ENCODE measurements around the gene SOAT2. TPM values are rescaled to one million over a fixed set of nuclear protein-coding genes. Genes with fewer than 3 reads are reported as not detected.
A peak's percentile ranks its signal among the peaks of the same experiment; 100 is the strongest.
"Not testable (repeated sequence)": the region's sequence is repeated elsewhere in the genome, so short reads cannot be mapped to it uniquely, and the experiment has no call there.

The SOAT2 gene
- total RNA-seq, 4 donors from 2014 or later: 0.31 TPM; not detected in 3

GRCh38 chr12:53105712-53106439 lies 2.6 kb downstream of the SOAT2 start:
- H3K36me3 ChIP-seq: peaks cover 0 to 22% of the 10 kb centered on the region in 2 donors
- H3K4me3 ChIP-seq: no peak overlapping the region
- no peaks in the 10 kb centered on the region for H3K9me3 ChIP-seq
- no peaks in the 10 kb centered on the region for H3K27me3 ChIP-seq
- no peak for ATAC-seq
- TF ChIP-seq EP300 (IDR thresholded peaks at IDR 0.05) (no peak), CTCF (IDR thresholded peaks at IDR 0.05) (no peak), POLR2AphosphoS5 (IDR thresholded peaks at IDR 0.05) (no peak), POLR2A (IDR thresholded peaks at IDR 0.05) (no peak)
- H3K27ac ChIP-seq: no peak overlapping the region
- 96 to 100% methylated on average over 5 of the region's 7 CpGs for WGBS, 2 donors (ENCODE audit: low coverage in 1 of 2)
- peaks cover 0 to 41% (median 5%) of the 10 kb centered on the region in 3 donors for H3K4me1 ChIP-seq

- Histone ChIP-seq H3K27ac (peak overlapping the region in 1 of 4 donors; percentile 51), H3K27me3 (no peaks in the 10 kb centered on the region), H3K4me1 (peaks cover 0 to 35% (median 5%) of the 10 kb centered on the region in 3 donors), H3K9me3 (no peaks in the 10 kb centered on the region), H3K36me3 (peaks cover 0 to 10% of the 10 kb centered on the region in 2 donors), H3K4me3 (no peak overlapping the region)
- TF ChIP-seq POLR2AphosphoS5 (IDR thresholded peaks at IDR 0.05) (no peak), CTCF (IDR thresholded peaks at IDR 0.05) (no peak), POLR2A (IDR thresholded peaks at IDR 0.05) (no peak), EP300 (IDR thresholded peaks at IDR 0.05) (no peak)
- WGBS, 2 donors (ENCODE audit: low coverage in 1 of 2): 51 to 67% methylated on average over 3 to 7 of the region's 7 CpGs
- ATAC-seq: no peak
Observed at GRCh38 chr12:53107122-53107521, 3.8 kb downstream of the SOAT2 start.

GRCh38 chr12:53112431-53112830 lies 9.1 kb downstream of the SOAT2 start:
- WGBS, 2 donors (ENCODE audit: low coverage in 1 of 2): 88% methylated on average over 5 to 6 of the region's 7 CpGs
- peaks cover 0 to 29% (median 3%) of the 10 kb centered on the region in 3 donors for H3K4me1 ChIP-seq
- H3K27me3 ChIP-seq, ATAC-seq, H3K27ac ChIP-seq, H3K9me3 ChIP-seq, H3K36me3 ChIP-seq, H3K4me3 ChIP-seq: not testable (repeated sequence)

- ATAC-seq: no peak
- H3K36me3 ChIP-seq: no peaks in the 10 kb centered on the region
- no peak overlapping the region for H3K4me3 ChIP-seq
- H3K27ac ChIP-seq: no peak overlapping the region
- H3K4me1 ChIP-seq: peaks cover 0 to 21% (median 3%) of the 10 kb centered on the region in 3 donors
- H3K9me3 ChIP-seq: no peaks in the 10 kb centered on the region
- TF ChIP-seq EP300 (IDR thresholded peaks at IDR 0.05): no peak
- no peak for TF ChIP-seq CTCF (IDR thresholded peaks at IDR 0.05)
- no peak for TF ChIP-seq POLR2AphosphoS5 (IDR thresholded peaks at IDR 0.05)
- no peak for TF ChIP-seq POLR2A (IDR thresholded peaks at IDR 0.05)
- WGBS, 2 donors (ENCODE audit: low coverage in 1 of 2): 85 to 88% methylated on average over 3 to 9 of the region's 12 CpGs
- no peaks in the 10 kb centered on the region for H3K27me3 ChIP-seq
Observed at GRCh38 chr12:53113136-53113705, 9.9 kb downstream of the SOAT2 start.

GRCh38 chr12:53113951-53114350 lies 10.7 kb downstream of the SOAT2 start:
- Histone ChIP-seq H3K36me3 (no peaks in the 10 kb centered on the region), H3K4me1 (peaks cover 0 to 17% (median 3%) of the 10 kb centered on the region in 3 donors), H3K27ac (no peak overlapping the region), H3K27me3 (no peaks in the 10 kb centered on the region), H3K4me3 (no peak overlapping the region), H3K9me3 (no peaks in the 10 kb centered on the region)
- TF ChIP-seq CTCF (IDR thresholded peaks at IDR 0.05) (no peak), POLR2AphosphoS5 (IDR thresholded peaks at IDR 0.05) (no peak), POLR2A (IDR thresholded peaks at IDR 0.05) (no peak), EP300 (IDR thresholded peaks at IDR 0.05) (no peak)
- ATAC-seq: no peak

Measured in gastroesophageal sphincter (tissue), 4 donors.